ENCODE measurements around the gene PMM2.

PMM2 gene

DNA sequence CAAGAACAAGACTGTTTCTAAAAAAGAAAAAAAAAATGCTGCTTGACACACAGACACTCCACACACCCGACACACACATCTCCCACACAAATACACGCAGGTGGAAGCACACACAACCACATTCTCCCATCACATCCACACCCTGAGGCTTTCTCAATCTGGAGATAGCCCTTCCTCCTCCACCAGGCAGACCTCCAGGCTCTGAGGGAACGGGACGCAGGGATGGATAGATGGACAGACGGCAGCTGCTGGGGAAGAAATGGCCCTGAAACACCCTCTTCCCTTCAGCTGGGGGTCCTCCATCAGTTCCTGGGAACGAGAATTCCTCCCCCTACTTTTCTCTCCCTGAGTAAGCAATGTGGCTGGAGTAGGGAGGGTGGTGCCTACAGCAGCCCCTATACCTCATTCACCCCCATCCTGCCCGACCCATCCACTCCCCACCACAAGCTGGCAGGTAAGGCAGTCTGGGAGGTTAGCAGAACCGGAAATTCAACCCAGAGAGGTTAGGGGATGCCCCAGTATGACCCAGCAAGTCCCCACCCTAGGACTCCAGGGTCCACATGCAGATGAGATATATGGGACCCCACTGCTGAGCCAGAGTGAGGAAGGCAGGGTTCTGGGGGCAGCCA is 80.4 kb downstream of the PMM2 start:
- no peak overlapping the region for H3K4me3 ChIP-seq (ENCODE audit: low read depth, low read length)

DNA sequence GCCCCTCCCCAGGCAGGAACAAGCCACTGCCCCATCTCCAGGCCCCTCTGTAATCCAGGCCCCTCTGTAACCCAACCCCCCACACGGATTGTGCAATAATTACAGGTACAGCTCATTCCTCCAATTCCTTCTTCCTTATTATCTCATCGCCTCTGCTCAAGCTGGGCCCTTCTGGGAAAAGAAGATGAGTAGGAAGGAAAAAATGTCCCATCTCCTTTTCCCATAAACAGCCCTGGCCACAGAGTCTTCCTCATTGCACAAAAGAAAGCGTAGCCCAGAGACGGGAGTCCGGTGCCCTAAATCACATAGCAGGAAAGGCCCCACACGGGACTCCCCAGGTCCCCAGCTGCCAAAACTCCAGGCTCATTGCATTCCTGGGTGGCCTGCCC is 80.9 kb downstream of the PMM2 start:
- DNase-seq (ENCODE audit: low read depth): peak; percentile 71
- H3K4me3 ChIP-seq (ENCODE audit: low read depth, low read length): no peak overlapping the region
- TF ChIP-seq, protein P1, sequence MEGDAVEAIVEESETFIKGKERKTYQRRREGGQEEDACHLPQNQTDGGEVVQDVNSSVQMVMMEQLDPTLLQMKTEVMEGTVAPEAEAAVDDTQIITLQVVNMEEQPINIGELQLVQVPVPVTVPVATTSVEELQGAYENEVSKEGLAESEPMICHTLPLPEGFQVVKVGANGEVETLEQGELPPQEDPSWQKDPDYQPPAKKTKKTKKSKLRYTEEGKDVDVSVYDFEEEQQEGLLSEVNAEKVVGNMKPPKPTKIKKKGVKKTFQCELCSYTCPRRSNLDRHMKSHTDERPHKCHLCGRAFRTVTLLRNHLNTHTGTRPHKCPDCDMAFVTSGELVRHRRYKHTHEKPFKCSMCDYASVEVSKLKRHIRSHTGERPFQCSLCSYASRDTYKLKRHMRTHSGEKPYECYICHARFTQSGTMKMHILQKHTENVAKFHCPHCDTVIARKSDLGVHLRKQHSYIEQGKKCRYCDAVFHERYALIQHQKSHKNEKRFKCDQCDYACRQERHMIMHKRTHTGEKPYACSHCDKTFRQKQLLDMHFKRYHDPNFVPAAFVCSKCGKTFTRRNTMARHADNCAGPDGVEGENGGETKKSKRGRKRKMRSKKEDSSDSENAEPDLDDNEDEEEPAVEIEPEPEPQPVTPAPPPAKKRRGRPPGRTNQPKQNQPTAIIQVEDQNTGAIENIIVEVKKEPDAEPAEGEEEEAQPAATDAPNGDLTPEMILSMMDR (conservative IDR thresholded peaks at IDR 0.05; ENCODE audit: low read depth, low read length): no peak

More for the DNA sequence above, 80.4 kb downstream of the PMM2 start:
- no peak for DNase-seq (ENCODE audit: low read depth)
- TF ChIP-seq, protein P1 (conservative IDR thresholded peaks at IDR 0.05; ENCODE audit: low read depth, low read length): no peak

DNA sequence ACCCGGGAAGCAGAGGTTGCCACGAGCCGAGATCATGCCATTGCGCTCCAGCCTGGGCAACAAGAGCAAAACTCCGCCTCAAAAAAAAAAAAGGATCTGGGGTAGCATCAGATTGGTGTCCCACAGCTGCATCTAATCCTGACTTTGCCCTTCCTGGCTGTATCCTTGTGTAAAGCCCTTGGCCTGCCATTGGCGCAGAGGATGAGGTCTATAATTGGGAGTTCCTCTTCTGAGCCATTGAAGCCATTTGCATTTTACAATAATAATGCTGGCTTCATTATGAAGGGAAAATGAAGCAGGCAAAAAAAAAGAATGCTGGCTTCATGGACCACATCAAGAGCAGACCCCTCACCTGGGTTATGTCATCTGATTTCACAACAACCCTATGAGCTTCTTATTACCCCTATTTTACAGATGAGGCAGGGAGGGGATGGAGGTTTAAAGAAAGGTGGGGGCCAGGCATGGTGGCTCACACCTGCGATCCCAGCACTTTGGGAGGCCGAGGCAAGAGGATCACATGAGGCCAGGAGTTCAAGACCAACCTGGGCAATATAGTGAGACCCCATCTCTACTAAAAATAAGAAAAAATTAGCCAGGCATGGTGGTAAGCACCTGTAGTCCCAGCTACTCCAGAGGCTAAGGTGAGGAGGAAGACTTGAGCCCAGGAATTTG is 83.3 kb downstream of the PMM2 start:
- H3K4me3 ChIP-seq (ENCODE audit: low read depth, low read length): no peak overlapping the region
- TF ChIP-seq, protein P1 (conservative IDR thresholded peaks at IDR 0.05; ENCODE audit: low read depth, low read length): no peak
- no peak for DNase-seq (ENCODE audit: low read depth)

DNA sequence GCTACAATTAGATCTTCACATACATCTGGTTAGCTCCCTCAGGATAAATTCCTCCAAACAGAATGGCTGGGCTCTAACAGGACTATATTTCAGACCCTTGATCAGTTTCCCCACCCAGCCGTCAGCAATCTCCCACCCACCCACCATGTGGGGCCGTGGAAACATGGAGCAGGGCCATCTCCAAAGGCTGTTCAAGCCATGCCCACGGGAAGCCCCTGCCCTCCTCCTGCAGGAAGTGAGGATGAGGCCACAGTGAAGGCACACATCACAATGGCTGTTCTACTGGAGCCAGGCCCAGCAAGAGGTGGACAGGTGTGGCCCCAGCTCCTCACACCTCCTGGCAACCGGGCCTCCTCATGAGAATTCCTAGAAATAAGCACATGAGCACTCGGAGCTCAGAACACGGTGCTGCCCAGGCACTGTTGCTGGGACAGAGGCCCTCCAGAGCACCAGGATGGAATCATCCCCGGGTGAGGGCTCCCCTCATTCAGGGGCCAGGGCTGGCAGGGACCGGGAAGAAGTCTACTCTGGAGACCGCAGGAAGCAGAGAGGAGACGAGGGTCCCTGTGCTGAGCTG is 84.5 kb downstream of the PMM2 start, which contains the start of gene LITAFD:
TSS of gene LITAFD (plus strand) at position 311 of the 577 bp plus-strand sequence. CDS start 2,005 bp downstream, outside the sequence.
- DNase-seq (ENCODE audit: low read depth): no peak
- TF ChIP-seq, protein P1 (conservative IDR thresholded peaks at IDR 0.05; ENCODE audit: low read depth, low read length): no peak
- H3K4me3 ChIP-seq (ENCODE audit: low read depth, low read length): no peak within 1 kb of the TSS

DNA sequence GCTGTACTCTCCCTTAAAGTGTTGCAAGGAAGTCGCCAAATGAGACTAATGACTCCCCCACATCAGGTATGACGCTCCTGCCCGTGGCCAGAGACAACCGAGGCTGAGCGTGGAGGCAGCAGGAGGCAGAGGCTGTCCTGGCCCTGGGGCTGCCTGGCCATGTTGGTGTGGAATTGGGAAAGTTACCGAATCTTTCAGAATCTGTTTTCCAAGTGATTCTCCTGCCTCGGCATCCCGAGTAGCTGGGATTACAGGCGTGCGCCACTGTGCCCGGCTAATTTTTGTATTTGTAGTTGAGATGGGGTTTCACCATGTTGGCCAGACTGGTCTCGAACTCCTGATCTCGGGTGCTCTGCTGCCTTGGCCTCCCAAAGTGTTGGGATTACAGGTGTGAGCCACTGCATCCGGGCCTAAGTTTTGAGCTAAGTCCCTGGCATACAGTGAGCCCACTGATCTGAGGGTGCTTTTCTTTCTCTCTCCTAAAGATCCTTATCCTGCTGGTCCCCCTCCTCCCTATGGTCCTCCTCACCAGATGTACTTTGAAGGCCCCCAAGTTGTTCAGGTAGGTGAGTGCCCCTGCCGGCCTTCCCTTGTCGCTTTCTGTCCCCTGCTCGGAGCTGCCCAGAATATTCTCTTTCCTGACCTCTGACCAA is 85.2 kb downstream of the PMM2 start:
- no peak for DNase-seq (ENCODE audit: low read depth)
- H3K4me3 ChIP-seq (ENCODE audit: low read depth, low read length): no peak overlapping the region
- TF ChIP-seq, protein P1 (conservative IDR thresholded peaks at IDR 0.05; ENCODE audit: low read depth, low read length): no peak

DNA sequence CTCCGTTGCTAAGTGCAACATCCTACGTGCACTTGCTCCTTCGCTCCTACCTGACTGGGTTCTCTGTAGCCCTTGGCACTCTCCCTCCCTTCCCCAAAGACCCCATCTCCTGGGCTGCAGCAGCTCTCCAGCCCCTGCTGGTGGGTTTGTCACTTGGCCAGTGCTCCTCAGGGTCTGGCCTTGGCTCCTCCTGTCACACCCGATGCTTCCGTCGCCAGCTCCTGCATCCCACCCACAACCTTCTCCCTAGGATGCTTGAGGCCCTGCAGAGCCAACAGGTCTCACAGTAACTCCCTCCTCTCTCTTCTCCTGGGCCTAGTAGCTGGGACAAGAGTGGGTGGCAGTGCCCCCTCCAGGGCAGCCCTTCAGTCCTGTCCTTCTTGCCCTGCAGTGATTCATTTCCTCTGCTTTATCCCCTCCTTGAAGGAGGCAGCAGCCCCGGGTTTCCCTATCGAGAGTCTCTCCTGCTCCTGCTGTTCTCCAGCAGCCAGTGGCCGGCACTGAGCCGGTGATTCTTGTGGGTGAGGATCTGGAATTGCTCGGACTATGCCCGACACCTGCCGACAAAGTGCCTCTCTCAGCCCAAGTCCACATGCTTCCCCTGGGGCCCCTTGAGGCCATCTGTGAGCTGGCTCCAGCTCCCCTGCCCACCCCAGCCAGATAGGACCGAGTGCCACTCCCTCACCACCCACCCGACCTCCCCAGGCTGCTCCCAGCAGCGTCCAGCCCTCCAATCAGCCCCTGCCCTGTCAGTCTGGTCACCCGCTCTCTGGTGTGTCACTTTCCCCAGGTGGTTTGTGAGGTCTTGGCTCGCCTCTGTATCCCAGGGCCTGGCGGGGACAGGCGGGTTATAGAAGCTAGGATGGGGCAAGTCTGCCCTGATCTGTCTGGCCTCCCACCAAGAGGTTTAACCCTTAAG is 88.3 kb downstream of the PMM2 start:
- TF ChIP-seq, protein P1 (conservative IDR thresholded peaks at IDR 0.05; ENCODE audit: low read depth, low read length): peak; percentile 12
- no peak for DNase-seq (ENCODE audit: low read depth)
- H3K4me3 ChIP-seq (ENCODE audit: low read depth, low read length): no peak overlapping the region
